Transverse colon (tissue), 4 donors: ENCODE results near the gene AUNIP. TPM values are rescaled to one million over a fixed set of nuclear protein-coding genes. Genes with fewer than 3 reads are reported as not detected.

Experiments used
- DNase-seq: peaks from one replicate; pipeline ENCODE4 v3.0.0-alpha.2; 2019
- H3K27ac ChIP-seq, 4 donors: fragments of 200-600 bp; sonication (generic); 2 replicates each; pipeline ENCODE4 v1.5.1; 2016 to 2018; ENCODE audit warnings: inconsistent platforms in 4 of 4
- H3K27me3 ChIP-seq: fragments of 200-600 bp; sonication (generic); 2 replicates; pipeline ENCODE4 v1.5.1; 2017; ENCODE audit warnings: inconsistent platforms
- H3K36me3 ChIP-seq, 4 donors: fragments of 200-600 bp; sonication (generic); 2 replicates each; pipeline ENCODE4 v1.5.1; 2017 to 2019; ENCODE audit warnings: inconsistent platforms in 4 of 4
- H3K4me1 ChIP-seq, 4 donors: fragments of 200-600 bp; sonication (generic); 2 replicates each; pipeline ENCODE4 v1.5.1; 2017 to 2020; ENCODE audit warnings: inconsistent platforms in 4 of 4
- H3K4me3 ChIP-seq, 4 donors: fragments of 200-600 bp; sonication (generic); 1 replicate in 1 of 4; 2 replicates in 3 of 4; pipeline versions ENCODE4 v1.5.1 to v1.6.1; 2017 to 2019; ENCODE audit warnings: inconsistent platforms in 4 of 4
- H3K9me3 ChIP-seq, 2 donors: fragments of 200-600 bp; sonication (generic); 2 replicates each; pipeline ENCODE4 v1.5.1; 2017 to 2019; ENCODE audit warnings: inconsistent platforms in 2 of 2
- EP300 ChIP-seq: sonication (generic); formaldehyde crosslinking; IDR thresholded peaks from one replicate; pipeline ENCODE4 v1.6.1; 2017; ENCODE audit warnings: antibody characterized with exemption, low read depth
- POLR2A ChIP-seq: fragments of 450-650 bp; IDR thresholded peaks from one replicate; pipeline ENCODE4 v1.6.1; 2016; ENCODE audit warnings: antibody characterized with exemption, mild to moderate bottlenecking, moderate library complexity
- POLR2AphosphoS5 ChIP-seq, 3 donors: sonication (generic); formaldehyde crosslinking; IDR thresholded peaks; one replicate each; pipeline ENCODE4 v1.6.1; 2016; ENCODE audit warnings: antibody characterized with exemption in 3 of 3
- WGBS, 2 donors: methylation state at CpG; one replicate each; pipeline ENCODE4 v1.1.5; 2018; ENCODE audit warnings: low coverage in 1 of 2; 5-methylcytosine and 5-hydroxymethylcytosine counted together
- in situ Hi-C, 4 donors: fragments of 200-750 bp; cut with MboI; loops; one replicate each; pipeline versions ENCODE4 v1.15.0 to v1.15.1; 2017; ENCODE audit warnings: low sequenced_read_pairs in 3 of 4, low pct_ligation_motif_present in 1 of 4, low pct_unique_long_range_greater_than_20kb in 1 of 4
- intact Hi-C: fragments of 100-400 bp; cut with DNase I; formaldehyde crosslinking; loops from one replicate; pipeline ENCODE4 v1.15.1; 2023; ENCODE audit warnings: low total_unique reads
- total RNA-seq, 4 donors: library from RNA; depleted of rRNA; stranded (reverse); fragments of >200 nt; gene quantifications; one replicate each; pipeline ENCODE4 v1.1.0, GENCODE V29; 2016
- TF ChIP-seq, protein P1 (sequence below), 5 experiments: fragments of 200-600 bp in 3 of 5; fragments of 450-650 bp in 2 of 5; sonication (generic) in 3 of 5; IDR thresholded peaks; 1 replicate in 2 of 5; 2 replicates in 3 of 5; pipeline ENCODE4 v1.5.1; 2016 to 2017; ENCODE audit warnings: antibody characterized with exemption in 5 of 5, inconsistent platforms in 3 of 5, mild to moderate bottlenecking in 2 of 5, moderate library complexity in 1 of 5

Gene AUNIP
- total RNA-seq, 4 donors from 2014 or later = 0.41 TPM; not detected in 3

DNA sequence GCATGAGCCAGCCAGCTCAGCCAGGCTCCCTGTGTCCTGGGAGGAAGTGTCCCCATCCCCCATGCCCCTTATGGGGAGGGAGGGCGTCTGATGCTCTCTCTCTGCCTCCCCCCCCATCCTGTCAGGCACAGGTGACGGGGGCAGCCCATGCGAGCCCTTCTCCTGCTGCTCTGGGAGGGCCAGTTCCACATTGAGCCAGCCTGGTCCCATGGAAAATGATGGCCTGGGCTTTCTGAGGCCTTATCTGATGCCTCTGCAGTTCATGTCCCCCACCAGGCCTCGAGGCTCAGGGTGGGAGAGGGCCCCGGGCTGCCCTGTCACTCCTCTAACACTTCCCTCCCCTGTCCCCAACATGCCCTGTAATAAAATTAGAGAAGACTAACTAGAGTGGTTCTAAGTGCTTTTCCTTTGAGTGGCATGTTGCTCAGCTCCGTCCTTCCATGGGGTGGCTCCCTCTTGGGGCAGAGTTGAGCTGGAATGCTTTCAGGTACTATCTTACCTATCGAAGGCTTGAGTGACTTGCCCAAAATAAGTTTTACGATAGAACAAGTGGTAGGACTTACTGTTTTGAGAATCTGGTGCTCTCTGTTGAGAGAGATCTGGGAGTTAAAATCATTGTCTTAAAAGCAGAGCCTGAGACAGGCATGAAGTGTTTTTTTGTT is 41.3 kb downstream of the AUNIP start:
- intact Hi-C loops = no loop called here
- in situ Hi-C loops = no loop called here
- H3K36me3 ChIP-seq = no peaks in the 10 kb centered on the region
- H3K4me1 ChIP-seq = peaks cover 15 to 30% (median 27%) of the 10 kb centered on the region in 4 donors
- H3K9me3 ChIP-seq = no peaks in the 10 kb centered on the region
- peak overlapping the region; percentile 92 to 94 (median 94) for H3K27ac ChIP-seq
- H3K4me3 ChIP-seq = no peak overlapping the region
- no peaks in the 10 kb centered on the region for H3K27me3 ChIP-seq
- TF ChIP-seq, protein P1, sequence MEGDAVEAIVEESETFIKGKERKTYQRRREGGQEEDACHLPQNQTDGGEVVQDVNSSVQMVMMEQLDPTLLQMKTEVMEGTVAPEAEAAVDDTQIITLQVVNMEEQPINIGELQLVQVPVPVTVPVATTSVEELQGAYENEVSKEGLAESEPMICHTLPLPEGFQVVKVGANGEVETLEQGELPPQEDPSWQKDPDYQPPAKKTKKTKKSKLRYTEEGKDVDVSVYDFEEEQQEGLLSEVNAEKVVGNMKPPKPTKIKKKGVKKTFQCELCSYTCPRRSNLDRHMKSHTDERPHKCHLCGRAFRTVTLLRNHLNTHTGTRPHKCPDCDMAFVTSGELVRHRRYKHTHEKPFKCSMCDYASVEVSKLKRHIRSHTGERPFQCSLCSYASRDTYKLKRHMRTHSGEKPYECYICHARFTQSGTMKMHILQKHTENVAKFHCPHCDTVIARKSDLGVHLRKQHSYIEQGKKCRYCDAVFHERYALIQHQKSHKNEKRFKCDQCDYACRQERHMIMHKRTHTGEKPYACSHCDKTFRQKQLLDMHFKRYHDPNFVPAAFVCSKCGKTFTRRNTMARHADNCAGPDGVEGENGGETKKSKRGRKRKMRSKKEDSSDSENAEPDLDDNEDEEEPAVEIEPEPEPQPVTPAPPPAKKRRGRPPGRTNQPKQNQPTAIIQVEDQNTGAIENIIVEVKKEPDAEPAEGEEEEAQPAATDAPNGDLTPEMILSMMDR (IDR thresholded peaks at IDR 0.05) = peak in 1 of 5 experiments; percentile 22
- TF ChIP-seq EP300 = no peak
- DNase-seq = no peak
- WGBS, 2 donors = 33 to 49% methylated on average over 3 to 8 of the region's 8 CpGs

DNA sequence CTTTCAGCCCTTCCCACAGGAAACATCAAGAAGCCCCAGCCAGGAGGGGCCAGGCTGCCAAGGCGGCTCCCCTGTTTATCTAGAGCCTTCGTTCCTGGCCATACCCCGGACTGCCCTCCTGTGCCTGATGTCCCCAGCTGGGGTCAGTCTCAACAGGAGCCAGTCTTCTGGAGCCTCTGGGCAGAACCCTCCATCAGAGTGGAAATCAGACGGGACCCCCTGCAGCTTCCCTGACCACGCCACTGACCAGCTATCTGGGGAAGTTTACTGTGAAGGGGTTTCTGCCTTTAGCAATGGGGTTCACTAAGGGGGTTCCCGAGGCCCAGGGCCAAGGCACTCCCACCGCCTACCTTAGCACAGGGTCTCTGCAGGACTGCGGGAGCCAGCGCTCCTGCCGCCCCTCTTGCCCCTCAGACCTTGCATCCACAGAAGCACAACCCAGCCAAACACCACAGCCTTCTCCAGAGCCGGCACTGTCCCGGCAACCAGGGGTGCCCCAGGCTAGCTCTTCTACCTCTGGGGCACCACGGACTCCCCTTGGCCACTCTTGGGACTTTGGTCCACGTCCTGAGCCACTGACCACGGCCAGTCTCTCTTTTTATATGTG is 43.0 kb downstream of the AUNIP start:
- TF ChIP-seq, protein P1 (IDR thresholded peaks at IDR 0.05) = no peak
- Histone ChIP-seq H3K27me3 (no peaks in the 10 kb centered on the region), H3K4me3 (no peak overlapping the region), H3K27ac (no peak overlapping the region), H3K9me3 (no peaks in the 10 kb centered on the region), H3K4me1 (peaks cover 8 to 21% (median 19%) of the 10 kb centered on the region in 4 donors), H3K36me3 (no peaks in the 10 kb centered on the region)
- in situ Hi-C loops = no loop called here
- WGBS, 2 donors = 78 to 82% methylated on average over 5 to 14 of the region's 15 CpGs
- DNase-seq = no peak
- intact Hi-C loops = no loop called here

DNA sequence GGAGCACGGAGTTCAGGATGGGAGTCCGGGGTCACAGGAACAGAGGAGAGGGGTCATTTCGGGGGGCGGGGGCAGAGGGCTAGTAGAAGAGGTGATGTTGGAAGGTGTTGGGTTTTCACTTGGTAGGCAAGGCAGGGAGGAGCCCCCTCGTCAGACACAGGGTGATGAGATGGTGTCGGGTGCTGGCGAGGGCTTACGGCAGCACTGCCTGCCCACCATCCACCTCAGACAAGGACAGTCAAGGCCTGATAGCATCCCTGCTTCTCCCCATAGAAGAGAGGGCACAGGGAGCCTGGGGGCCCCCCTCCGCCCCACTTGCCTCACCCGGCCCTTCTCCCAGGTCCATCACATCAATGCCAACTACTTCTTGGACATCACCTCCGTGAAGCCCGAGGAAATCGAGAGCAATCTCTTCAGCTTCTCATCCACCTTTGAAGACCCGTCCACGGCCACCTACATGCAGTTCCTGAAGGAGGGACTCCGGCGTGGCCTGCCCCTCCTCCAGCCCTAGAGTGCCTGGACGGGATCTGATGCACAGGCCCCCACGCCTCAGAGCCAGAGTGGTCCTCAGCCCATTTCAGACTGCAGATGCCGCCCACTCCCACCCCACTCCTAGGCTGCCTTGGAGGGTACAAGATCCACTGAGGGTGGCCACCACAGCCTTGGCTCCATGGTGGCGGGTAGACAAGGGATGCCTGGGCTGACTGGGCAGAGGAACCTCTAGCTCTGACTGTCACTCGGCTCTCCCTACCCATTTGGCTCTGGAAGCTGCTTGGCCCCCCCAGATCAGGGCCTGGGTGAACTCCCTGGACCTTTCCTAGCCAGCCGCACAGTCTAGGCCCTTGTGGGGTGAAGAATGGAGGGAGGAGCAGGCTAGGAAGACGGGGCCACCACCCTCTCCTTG is 43.8 kb downstream of the AUNIP start:
- Histone ChIP-seq H3K4me3 (no peak overlapping the region), H3K27ac (no peak overlapping the region), H3K27me3 (no peaks in the 10 kb centered on the region), H3K4me1 (peaks cover 8 to 16% (median 15%) of the 10 kb centered on the region in 4 donors), H3K36me3 (no peaks in the 10 kb centered on the region), H3K9me3 (no peaks in the 10 kb centered on the region)
- 92 to 93% methylated on average over 7 to 24 of the region's 24 CpGs for WGBS, 2 donors
- DNase-seq = no peak
- no peak for TF ChIP-seq POLR2A
- TF ChIP-seq EP300 = no peak
- TF ChIP-seq POLR2AphosphoS5 (IDR thresholded peaks at IDR 0.05) = no peak
- TF ChIP-seq, protein P1 (IDR thresholded peaks at IDR 0.05) = no peak
- intact Hi-C loops (no loop called here), in situ Hi-C loops (no loop called here)

DNA sequence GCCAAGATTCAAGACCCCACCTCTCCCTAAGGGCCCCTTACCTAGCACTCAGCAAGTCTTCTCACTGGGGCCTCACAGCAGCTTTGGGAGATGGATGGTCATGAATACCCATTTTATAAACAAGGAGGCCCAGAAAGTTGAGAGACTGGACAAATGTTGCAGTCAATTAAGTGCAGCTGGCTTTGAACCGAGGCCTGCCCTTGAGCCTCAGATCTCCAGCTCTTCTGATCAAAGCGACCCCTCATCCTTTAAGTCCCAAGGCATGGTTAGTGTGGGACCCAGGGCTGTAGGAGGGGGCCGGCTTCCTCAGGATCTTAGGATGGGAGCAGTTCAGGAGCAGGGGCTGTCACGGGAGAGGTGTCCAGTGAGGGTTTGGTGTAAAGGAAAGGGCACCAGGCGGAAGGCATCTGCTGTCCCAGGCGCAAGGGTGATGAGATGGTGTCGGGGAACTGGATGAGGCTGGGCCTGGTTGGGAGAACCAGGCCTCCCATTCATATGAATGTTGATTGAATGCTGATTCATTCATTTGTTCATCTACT is 44.6 kb downstream of the AUNIP start:
- H3K27me3 ChIP-seq = no peaks in the 10 kb centered on the region
- WGBS, 2 donors = 93 to 100% methylated on average over 1 to 7 of the region's 7 CpGs
- no peak overlapping the region for H3K4me3 ChIP-seq
- no peaks in the 10 kb centered on the region for H3K36me3 ChIP-seq
- in situ Hi-C loops (no loop called here), intact Hi-C loops (loop anchor here (1.0 kb wide), 1 partner anchor 29 kb away; no protein-coding TSS in a partner anchor)
- no peak overlapping the region for H3K27ac ChIP-seq
- no peak for DNase-seq
- H3K9me3 ChIP-seq = no peaks in the 10 kb centered on the region
- peaks cover 8 to 19% (median 15%) of the 10 kb centered on the region in 4 donors for H3K4me1 ChIP-seq
- TF ChIP-seq, protein P1 (IDR thresholded peaks at IDR 0.05) = no peak
- TF ChIP-seq EP300 (no peak), POLR2AphosphoS5 (IDR thresholded peaks at IDR 0.05) (no peak), POLR2A (no peak)
